ENCODE results near the gene MAP3K5. TPM values are rescaled to one million over a fixed set of nuclear protein-coding genes. Genes with fewer than 3 reads are reported as not detected.

The MAP3K5 gene
- total and polyA plus RNA-seq, 2 donors (not counting 3 experiments of a cell fraction or from before 2014, with no cell fraction given) = 1.5 to 7.0 TPM

- Histone ChIP-seq H3K9me3 (replicated peaks; ENCODE audit: control insufficient read depth, insufficient read depth, low read length) (no peaks in the 10 kb centered on the region), H3K36me3 (ENCODE audit: control insufficient read depth in 2 of 2, extremely low read depth in 1 of 2, insufficient read depth in 2 of 2, low read length in 2 of 2) (no peaks in the 10 kb centered on the region), H3K27ac (ENCODE audit: insufficient read depth, low read depth, low read length) (no peak overlapping the region), H3K4me2 (ENCODE audit: insufficient read depth, low read length) (no peak overlapping the region), H3K4me3 (replicated peaks in 1 of 3; ENCODE audit: insufficient read depth in 1 of 3, low read depth in 1 of 3, low read length in 3 of 3) (no peak overlapping the region), H3K79me2 (ENCODE audit: control insufficient read depth, insufficient read depth, low read length) (no peaks in the 10 kb centered on the region), H3K4me1 (ENCODE audit: control insufficient read depth, extremely low read depth, insufficient read depth, low read length) (no peaks in the 10 kb centered on the region), H3K27me3 (ENCODE audit: control insufficient read depth in 2 of 2, insufficient read depth in 2 of 2, low read length in 2 of 2) (no peaks in the 10 kb centered on the region), H2AFZ (ENCODE audit: low read depth, low read length) (no peak overlapping the region), H3K9me1 (replicated peaks; ENCODE audit: control insufficient read depth, extremely low read depth, insufficient read depth, low read length) (no peaks in the 10 kb centered on the region), H4K20me1 (replicated peaks; ENCODE audit: control insufficient read depth, extremely low read depth, insufficient read depth, low read length) (no peaks in the 10 kb centered on the region), H3K9ac (replicated peaks; ENCODE audit: extremely low read depth, insufficient read depth, low read length) (no peak overlapping the region)
- TF ChIP-seq EZH2 (IDR thresholded peaks at IDR 0.05; ENCODE audit: borderline replicate concordance, low read depth, low read length, severe bottlenecking) (no peak), CTCF (IDR thresholded peaks at IDR 0.05; ENCODE audit: extremely low read depth in 1 of 2, insufficient read depth in 1 of 2, low read depth in 1 of 2, low read length in 2 of 2) (no peak), MAX (IDR thresholded peaks at IDR 0.05; ENCODE audit: insufficient read depth, insufficient read length) (no peak), POLR2A (IDR thresholded peaks at IDR 0.05; ENCODE audit: low read depth, low read length) (no peak), GATA2 (IDR thresholded peaks at IDR 0.05; ENCODE audit: insufficient read depth, insufficient read length, low read depth, low read length) (no peak), JUN (IDR thresholded peaks at IDR 0.05; ENCODE audit: borderline replicate concordance, insufficient read depth, insufficient read length, low read depth) (no peak), POLR2AphosphoS5 (IDR thresholded peaks at IDR 0.05; ENCODE audit: insufficient read depth, low read depth, low read length) (no peak), FOS (IDR thresholded peaks at IDR 0.05; ENCODE audit: borderline replicate concordance, insufficient read depth, low read length) (no peak), MYC (IDR thresholded peaks at IDR 0.05; ENCODE audit: low read depth, low read length) (no peak)
- CTCF ChIA-PET = no interaction called here
- FAIRE-seq (no peak), DNase-seq (ENCODE audit: low read depth, low spot score) (no peak)
- no TSS peak for BruUV-seq (replicated peaks)
- POLR2A ChIA-PET = no interaction called here
- dilution Hi-C loops (cut with MboI; ENCODE audit: extremely low pct_ligation_motif_present, low sequenced_read_pairs) = no loop called here
- intact Hi-C loops (cut with micrococcal nuclease) = no loop called here
Observed at GRCh38 chr6:136510782-136511181, 281.5 kb downstream of the MAP3K5 start.

All from endothelial cell of umbilical vein (primary cell).